GM20431 (cell line): ENCODE results near the gene ABCC5.

Experiments used
- in situ Hi-C: fragments of 300-500 bp; cut with MseI, MboI; formaldehyde crosslinking; loops from one replicate; pipeline ENCODE4 v1.15.0; 2020; ENCODE audit warnings: low sequenced_read_pairs; ENCODE audit not compliant: unreplicated experiment

The ABCC5 gene

GRCh38 chr3:183984127-183984740, 33.5 kb downstream of the ABCC5 start:
- in situ Hi-C loops: no loop called here

DNA sequence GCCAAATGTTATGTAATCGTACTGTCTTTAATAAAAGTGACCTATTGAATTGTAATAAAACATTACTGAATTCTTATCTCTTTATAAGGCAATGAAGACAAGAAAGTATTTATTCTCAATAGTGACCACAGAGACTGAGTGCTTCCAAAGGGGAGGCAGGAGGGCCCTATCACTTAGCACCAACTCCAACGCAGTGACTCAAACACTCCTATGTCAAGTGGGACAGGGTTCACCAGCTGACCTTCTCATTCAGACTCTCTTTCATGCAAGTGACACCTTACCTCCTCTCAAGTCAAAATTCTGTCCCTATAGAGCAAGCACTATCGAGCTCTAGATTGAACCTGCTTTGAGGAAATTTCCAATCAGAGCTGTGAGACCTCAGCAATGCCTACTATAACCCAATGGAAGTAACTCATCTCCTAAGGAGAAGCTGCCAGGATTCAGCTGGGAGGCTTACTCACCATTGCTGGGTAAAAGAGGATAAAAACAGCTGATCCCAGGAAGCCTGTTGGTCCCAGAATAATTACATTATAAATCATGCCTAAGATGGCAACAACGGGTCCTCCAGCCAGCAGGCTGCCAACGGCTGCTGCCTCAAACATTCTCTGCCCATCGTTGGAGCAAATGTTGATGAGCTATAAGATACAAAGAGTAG, 35.6 kb downstream of the ABCC5 start:
- in situ Hi-C loops: no loop called here

DNA sequence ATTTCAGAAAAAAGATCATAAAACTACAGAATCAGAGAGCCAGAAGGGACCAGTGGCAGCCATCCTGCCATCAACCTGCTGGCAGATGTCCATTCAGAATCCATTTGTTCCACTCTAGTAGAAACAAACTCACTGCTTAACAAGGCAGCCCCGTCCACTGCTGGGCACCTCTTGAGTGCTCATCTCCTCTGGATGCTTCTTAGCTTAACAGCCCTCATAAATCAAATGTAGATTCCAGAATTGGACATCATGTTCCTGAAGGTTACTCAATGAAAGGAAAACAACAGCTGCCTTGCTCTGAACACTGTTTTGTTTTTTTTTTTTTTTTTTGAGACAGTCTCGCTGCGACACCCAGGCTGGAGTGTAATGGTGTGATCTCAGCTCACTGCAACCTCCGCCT, 37.3 kb downstream of the ABCC5 start:
- in situ Hi-C loops: no loop called here

GRCh38 chr3:183975981-183976662, 41.6 kb downstream of the ABCC5 start:
- in situ Hi-C loops: no loop called here

DNA sequence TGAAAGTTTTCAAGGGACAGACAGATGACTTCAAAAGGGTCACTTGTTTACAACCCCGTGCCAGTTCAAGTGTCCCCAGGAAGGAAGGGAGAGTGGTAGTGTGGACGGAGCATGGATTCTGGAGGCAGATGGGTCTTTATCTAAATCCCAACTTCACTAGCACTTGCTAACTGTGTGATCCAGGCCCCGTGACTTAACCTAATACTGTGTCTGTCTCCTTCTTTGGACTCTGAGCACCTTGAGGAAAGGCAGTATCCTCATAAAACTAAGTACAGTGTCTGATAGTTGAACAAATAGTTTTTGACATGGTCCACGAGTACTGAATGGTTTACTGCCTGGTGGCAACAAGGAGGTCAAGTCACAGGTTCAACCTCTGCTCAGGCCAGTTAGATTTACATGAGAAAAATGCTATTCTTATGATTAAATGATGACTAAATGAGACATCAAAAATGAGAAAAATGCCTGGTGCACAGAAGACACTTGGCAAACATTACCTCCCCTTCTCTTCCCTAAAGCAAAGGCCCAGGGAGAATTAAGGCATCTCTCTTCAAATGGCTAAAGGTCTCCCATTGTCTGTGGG, 48.9 kb downstream of the ABCC5 start:
- in situ Hi-C loops: no loop called here

DNA sequence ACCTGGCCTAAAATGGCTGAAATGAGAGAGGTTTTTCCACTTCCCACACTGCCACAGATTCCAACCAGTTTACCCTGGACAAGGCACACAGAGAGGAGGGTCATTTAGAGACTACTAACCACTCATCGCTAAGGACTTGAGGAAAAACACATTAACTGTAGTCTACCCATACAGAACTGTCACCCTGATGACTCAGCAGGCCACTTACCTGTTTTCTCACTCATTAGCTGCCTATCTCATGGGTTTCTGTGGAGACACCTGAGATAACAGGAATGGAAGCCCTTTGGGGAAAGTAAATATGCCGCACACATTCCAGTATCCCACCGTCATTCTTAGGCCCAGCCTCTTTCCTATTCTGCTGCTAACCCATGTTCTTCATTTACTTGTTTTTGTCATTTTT, 50.0 kb downstream of the ABCC5 start:
- in situ Hi-C loops: no loop called here

- in situ Hi-C loops: no loop called here
Observed at GRCh38 chr3:183966361-183966791, 51.3 kb downstream of the ABCC5 start.

DNA sequence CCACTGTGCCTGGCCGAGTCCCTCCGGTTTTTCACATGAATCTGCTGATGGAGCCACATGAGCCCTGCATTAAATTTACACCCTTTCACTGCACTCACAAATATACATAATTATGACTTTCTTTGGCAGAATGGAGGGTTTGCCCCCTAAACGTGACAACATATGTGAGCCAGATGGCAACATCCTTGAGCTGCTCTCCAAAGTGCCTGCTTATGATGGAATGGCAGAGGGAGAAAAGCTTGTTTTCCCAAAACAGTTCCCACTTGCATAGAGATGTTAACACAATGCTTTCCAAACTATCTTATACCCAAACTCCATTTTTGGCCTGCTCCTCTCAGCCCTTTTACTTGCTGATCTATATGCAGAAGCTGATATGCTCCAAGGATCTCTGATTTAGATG, 54.9 kb downstream of the ABCC5 start:
- in situ Hi-C loops: no loop called here

- in situ Hi-C loops: no loop called here
Observed at GRCh38 chr3:183959214-183959613, 58.5 kb downstream of the ABCC5 start.

GRCh38 chr3:183958775-183959174, 58.9 kb downstream of the ABCC5 start:
- in situ Hi-C loops: no loop called here

GRCh38 chr3:183958226-183958625, 59.5 kb downstream of the ABCC5 start:
- in situ Hi-C loops: no loop called here

DNA sequence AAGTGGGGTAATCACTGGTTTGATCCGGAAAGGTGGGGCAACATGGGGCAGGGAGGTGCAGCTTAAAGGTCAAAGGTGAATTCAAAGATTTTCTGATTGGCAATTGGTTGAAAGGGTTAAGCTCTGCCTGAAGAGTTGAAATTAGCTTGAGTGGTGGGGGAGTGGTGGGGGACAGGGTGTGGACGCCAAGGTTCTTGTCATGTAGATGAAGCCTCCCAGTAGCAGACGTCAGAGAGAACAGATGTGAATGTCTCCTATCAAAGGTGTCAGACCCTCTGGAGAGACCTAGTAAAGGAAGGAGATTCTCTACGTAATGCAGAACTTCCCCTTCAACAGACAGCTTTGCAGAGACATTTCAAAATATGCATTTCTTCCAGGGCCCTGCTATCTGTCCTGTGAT, 62.8 kb downstream of the ABCC5 start:
- in situ Hi-C loops: no loop called here

DNA sequence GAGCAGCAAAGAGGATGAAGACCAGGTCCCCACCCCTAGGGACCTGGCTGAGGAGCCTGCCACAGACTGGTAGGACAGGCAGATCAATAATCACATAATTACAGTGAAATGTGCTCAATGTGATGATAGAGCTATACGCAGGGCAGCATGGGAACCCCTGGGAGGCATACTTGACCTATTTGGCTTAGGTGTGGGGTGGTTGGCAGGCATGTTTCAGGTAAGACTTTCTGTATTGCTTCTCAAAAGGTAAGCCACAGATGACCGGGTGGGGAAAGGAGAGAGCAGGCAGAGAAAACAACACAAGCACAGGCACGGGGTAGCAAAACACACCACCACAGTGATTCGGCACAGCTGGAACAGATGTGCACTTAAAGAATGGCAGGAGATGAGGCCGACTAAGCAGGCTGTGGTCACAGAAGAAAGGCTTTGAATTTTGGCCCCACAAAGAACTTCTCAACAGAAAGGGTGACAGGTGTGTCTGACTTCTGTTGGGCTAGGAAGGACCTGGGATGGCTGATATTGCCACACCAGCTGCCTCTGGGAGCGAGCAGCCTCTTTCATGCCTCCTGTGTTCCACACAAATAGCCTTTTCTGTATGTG, 64.1 kb downstream of the ABCC5 start:
- in situ Hi-C loops: no loop called here

- in situ Hi-C loops: no loop called here
Observed at GRCh38 chr3:183951459-183951858, 66.2 kb downstream of the ABCC5 start.

GRCh38 chr3:183949690-183950089, 68.0 kb downstream of the ABCC5 start:
- in situ Hi-C loops: no loop called here

DNA sequence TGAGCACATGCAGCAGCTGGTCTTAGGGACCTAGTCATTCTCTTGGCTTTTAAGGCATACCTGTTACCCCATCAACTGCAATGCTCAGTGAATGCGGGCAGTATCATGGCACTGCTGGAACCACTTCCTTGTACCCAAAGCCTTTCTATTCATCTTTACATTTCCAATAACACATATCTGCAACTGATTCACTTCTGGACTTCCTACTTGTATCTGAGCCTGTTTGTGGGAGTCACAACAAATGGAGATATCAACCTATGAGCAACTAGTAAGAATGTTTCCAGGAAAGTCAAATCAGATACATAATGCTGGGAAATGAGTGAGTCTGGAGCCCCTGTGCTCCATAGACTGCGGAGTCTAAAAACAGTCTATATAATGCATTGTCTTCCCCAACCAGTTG, 71.6 kb downstream of the ABCC5 start:
- in situ Hi-C loops: no loop called here

- in situ Hi-C loops: no loop called here
Observed at GRCh38 chr3:183944775-183945174, 72.9 kb downstream of the ABCC5 start.

GRCh38 chr3:183943739-183944138, 73.9 kb downstream of the ABCC5 start:
- in situ Hi-C loops: no loop called here

GRCh38 chr3:183941216-183941615, 76.5 kb downstream of the ABCC5 start:
- in situ Hi-C loops: no loop called here

GRCh38 chr3:183937601-183938286, 79.9 kb downstream of the ABCC5 start:
- in situ Hi-C loops: no loop called here
